Uterus (tissue), 4 donors: Measurements from ENCODE around the gene SOX2. TPM values are rescaled to one million over a fixed set of nuclear protein-coding genes. Genes with fewer than 3 reads are reported as not detected.

Experiments used
- DNase-seq, 2 donors: peaks; one replicate each; pipeline ENCODE4 v3.0.0-alpha.2; 2019 to 2020
- H3K27ac ChIP-seq, 2 donors: fragments of 200-600 bp; sonication (generic); 1 replicate in 1 of 2; 2 replicates in 1 of 2; pipeline ENCODE4 v1.5.1; 2016 to 2018
- H3K27me3 ChIP-seq, 2 donors: fragments of 200-600 bp; sonication (generic); one replicate each; pipeline ENCODE4 v1.5.1; 2018 to 2019; ENCODE audit warnings: control low read depth in 1 of 2
- H3K36me3 ChIP-seq, 2 donors: fragments of 200-600 bp; sonication (generic); one replicate each; pipeline ENCODE4 v1.5.1; 2019; ENCODE audit warnings: control low read depth in 1 of 2
- H3K4me1 ChIP-seq, 2 donors: fragments of 200-600 bp; sonication (generic); one replicate each; pipeline ENCODE4 v1.5.1; 2018 to 2019; ENCODE audit warnings: control low read depth in 1 of 2
- H3K4me3 ChIP-seq, 2 donors: fragments of 200-600 bp; sonication (generic); 1 replicate in 1 of 2; 2 replicates in 1 of 2; pipeline ENCODE4 v1.5.1; 2018 to 2019; ENCODE audit warnings: mild to moderate bottlenecking in 1 of 2
- H3K9me3 ChIP-seq, 2 donors: fragments of 200-600 bp; sonication (generic); one replicate each; pipeline ENCODE4 v1.5.1; 2019; ENCODE audit warnings: control low read depth in 1 of 2
- CTCF ChIP-seq, 4 experiments: fragments of 200-600 bp in 2 of 4; fragments of 450-650 bp in 2 of 4; sonication (generic) in 2 of 4; IDR thresholded peaks; one replicate each; pipeline ENCODE4 v1.5.1; 2016 to 2019; ENCODE audit warnings: antibody characterized with exemption in 4 of 4, mild to moderate bottlenecking in 2 of 4, moderate library complexity in 1 of 4
- POLR2A ChIP-seq, 2 donors: fragments of 450-650 bp; IDR thresholded peaks; one replicate each; pipeline ENCODE4 v1.6.1; 2016; ENCODE audit warnings: antibody characterized with exemption in 2 of 2, mild to moderate bottlenecking in 1 of 2, moderate library complexity in 1 of 2
- intact Hi-C: fragments of 100-400 bp; cut with DNase I; formaldehyde crosslinking; loops from one replicate; pipeline ENCODE4 v1.15.1; 2023; ENCODE audit warnings: low total_unique reads
- total RNA-seq, 4 donors: library from RNA; depleted of rRNA in 3 of 4; stranded (reverse); fragments of >200 nt in 3 of 4; gene quantifications; one replicate each; pipeline versions ENCODE4 v1.1.0 to v1.2.4, GENCODE V29; 2014 to 2023
- donor health status: DM: yes; HTN: yes; CAD: no.

SOX2 gene
- total RNA-seq, 4 donors from 2014 or later = 0.18 to 0.35 TPM; not detected in 2

DNA sequence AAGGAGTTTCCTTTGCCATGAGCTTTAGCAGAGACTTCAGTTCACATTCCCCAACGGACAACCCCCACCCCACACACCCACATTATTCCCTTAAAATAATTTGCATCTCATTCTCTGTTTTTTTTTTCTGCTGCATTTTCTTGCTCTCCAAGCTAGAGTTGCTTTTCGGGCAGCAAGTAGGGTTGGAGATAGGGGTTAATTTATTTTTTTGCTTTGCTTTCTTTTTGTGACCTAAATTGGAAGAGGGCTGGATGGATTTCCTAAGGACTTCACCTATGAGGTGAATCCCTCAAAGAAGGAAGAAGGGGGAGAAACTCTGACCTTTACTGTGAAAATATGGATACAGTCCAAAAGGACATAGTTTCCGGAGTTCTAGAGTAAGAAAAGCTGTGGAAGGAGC, 6.6 kb downstream of the SOX2 start:
- H3K27me3 ChIP-seq = peaks cover 20 to 99% of the 10 kb centered on the region in 2 donors
- intact Hi-C loops = no loop called here
- no peak overlapping the region for H3K4me3 ChIP-seq
- no peaks in the 10 kb centered on the region for H3K4me1 ChIP-seq
- H3K9me3 ChIP-seq = no peaks in the 10 kb centered on the region
- DNase-seq = no peak
- TF ChIP-seq POLR2A (IDR thresholded peaks at IDR 0.05) (no peak), CTCF (IDR thresholded peaks at IDR 0.05) (no peak)
- no peaks in the 10 kb centered on the region for H3K36me3 ChIP-seq
- no peak overlapping the region for H3K27ac ChIP-seq

GRCh38 chr3:181718987-181719911, 7.5 kb downstream of the SOX2 start:
- no peak overlapping the region for H3K4me3 ChIP-seq
- intact Hi-C loops = no loop called here

GRCh38 chr3:181719991-181720680, 8.4 kb downstream of the SOX2 start:
- Histone ChIP-seq H3K9me3 (no peaks in the 10 kb centered on the region), H3K4me1 (no peaks in the 10 kb centered on the region), H3K4me3 (no peak overlapping the region), H3K27ac (no peak overlapping the region), H3K27me3 (peaks cover 8 to 99% of the 10 kb centered on the region in 2 donors), H3K36me3 (no peaks in the 10 kb centered on the region)
- no peak for DNase-seq
- no peak for TF ChIP-seq POLR2A (IDR thresholded peaks at IDR 0.05)
- intact Hi-C loops = no loop called here

More at GRCh38 chr3:181718987-181719911, 7.5 kb downstream of the SOX2 start:
- no peaks in the 10 kb centered on the region for H3K4me1 ChIP-seq
- no peaks in the 10 kb centered on the region for H3K36me3 ChIP-seq
- peaks cover 16 to 99% of the 10 kb centered on the region in 2 donors for H3K27me3 ChIP-seq
- TF ChIP-seq CTCF (IDR thresholded peaks at IDR 0.05) = no peak
- no peak overlapping the region for H3K27ac ChIP-seq
- DNase-seq = no peak
- no peaks in the 10 kb centered on the region for H3K9me3 ChIP-seq

DNA sequence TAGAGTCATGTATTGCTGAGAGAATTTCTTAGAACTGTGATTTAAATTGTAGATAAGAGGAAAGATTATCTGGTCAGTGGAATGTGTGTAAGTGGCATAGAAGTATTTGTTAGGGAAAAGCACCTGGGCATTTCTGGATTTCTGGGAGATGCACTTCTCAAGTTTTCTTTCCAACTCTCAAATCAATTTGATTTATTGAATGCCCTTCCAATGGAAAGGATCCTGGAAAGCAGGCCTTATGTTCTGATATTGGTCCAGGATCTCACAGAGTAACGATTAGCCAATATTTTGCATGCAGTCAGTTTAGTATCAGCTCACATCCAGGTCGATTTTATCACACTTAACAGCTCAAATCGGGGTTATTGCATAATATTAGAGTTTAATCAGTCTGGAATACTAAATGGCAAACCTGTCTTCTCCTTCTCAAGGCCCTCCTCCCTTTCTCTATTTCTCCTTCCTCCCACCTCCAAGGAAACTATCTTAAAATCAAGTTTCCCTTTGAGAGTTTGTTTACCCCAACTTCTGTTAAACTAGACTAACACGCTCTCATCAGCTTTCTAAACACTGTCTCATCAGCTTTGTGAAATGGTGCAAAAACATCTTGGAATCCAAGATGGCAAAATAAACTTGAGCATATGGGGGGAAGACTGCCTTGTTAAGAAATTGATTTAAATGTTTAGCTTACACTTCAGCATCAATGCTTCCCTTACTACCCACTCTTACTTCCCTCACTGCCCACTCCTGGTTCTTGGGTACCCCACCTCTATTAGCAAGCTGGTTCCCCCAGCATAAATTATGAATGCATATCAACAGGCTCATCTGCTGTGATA, 9.5 kb downstream of the SOX2 start:
- Histone ChIP-seq H3K4me1 (peaks cover 0 to under 1% of the 10 kb centered on the region in 2 donors), H3K27me3 (peaks cover 8 to 99% of the 10 kb centered on the region in 2 donors), H3K4me3 (no peak overlapping the region), H3K9me3 (no peaks in the 10 kb centered on the region), H3K27ac (no peak overlapping the region), H3K36me3 (no peaks in the 10 kb centered on the region)
- intact Hi-C loops = no loop called here
- no peak for TF ChIP-seq POLR2A (IDR thresholded peaks at IDR 0.05)
- no peak for TF ChIP-seq CTCF (IDR thresholded peaks at IDR 0.05)
- no peak for DNase-seq

DNA sequence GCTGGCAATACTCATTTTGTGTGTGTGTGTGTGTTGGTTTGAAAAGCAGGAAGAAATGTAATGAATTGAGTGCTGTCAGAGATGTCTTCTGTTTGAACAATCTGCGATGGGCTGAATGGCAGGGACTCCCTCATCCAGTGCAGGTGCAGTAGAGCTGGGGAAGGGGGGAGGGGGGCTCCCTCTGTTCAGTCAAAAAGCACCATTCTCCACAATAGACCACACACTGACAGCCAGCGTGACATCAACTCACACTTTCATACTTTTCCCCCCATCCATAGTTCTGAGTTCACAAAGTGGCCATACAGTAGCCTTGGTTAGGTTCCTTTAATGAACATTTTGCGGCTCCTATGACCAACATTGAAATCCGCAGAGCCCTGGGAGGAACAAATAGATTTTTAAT, 10.4 kb downstream of the SOX2 start:
- intact Hi-C loops = no loop called here
- H3K36me3 ChIP-seq = no peaks in the 10 kb centered on the region
- no peak for DNase-seq
- H3K4me1 ChIP-seq = peaks cover 0 to 4% of the 10 kb centered on the region in 2 donors
- TF ChIP-seq POLR2A (IDR thresholded peaks at IDR 0.05) (no peak), CTCF (IDR thresholded peaks at IDR 0.05) (no peak)
- H3K9me3 ChIP-seq = no peaks in the 10 kb centered on the region
- peaks cover 8 to 99% of the 10 kb centered on the region in 2 donors for H3K27me3 ChIP-seq
- H3K27ac ChIP-seq = no peak overlapping the region
- H3K4me3 ChIP-seq = no peak overlapping the region
